Suprapubic skin (tissue), 4 donors: ENCODE results near the gene COPS4. TPM values are rescaled to one million over a fixed set of nuclear protein-coding genes. Genes with fewer than 3 reads are reported as not detected.
"Not testable (repeated sequence)": the region's sequence is repeated elsewhere in the genome, so short reads cannot be mapped to it uniquely, and the experiment has no call there.

Source experiments
- DNase-seq, 2 donors: peaks; one replicate each; pipeline ENCODE4 v3.0.0-alpha.2; 2019; ENCODE audit warnings: low spot score in 2 of 2
- H3K27ac ChIP-seq: fragments of 200-600 bp; sonication (generic); one replicate; pipeline ENCODE4 v1.5.1; 2019
- H3K27me3 ChIP-seq: fragments of 200-600 bp; sonication (generic); one replicate; pipeline ENCODE4 v1.5.1; 2019
- H3K36me3 ChIP-seq: fragments of 200-600 bp; sonication (generic); one replicate; pipeline ENCODE4 v1.5.1; 2019
- H3K4me1 ChIP-seq: fragments of 200-600 bp; sonication (generic); one replicate; pipeline ENCODE4 v1.5.1; 2019
- H3K4me3 ChIP-seq: fragments of 200-600 bp; sonication (generic); one replicate; pipeline ENCODE4 v1.5.1; 2019; ENCODE audit warnings: mild to moderate bottlenecking
- H3K9me3 ChIP-seq: fragments of 200-600 bp; sonication (generic); one replicate; pipeline ENCODE4 v1.5.1; 2019
- CTCF ChIP-seq, 2 donors: fragments of 200-600 bp in 1 of 2; fragments of 450-650 bp in 1 of 2; sonication (generic) in 1 of 2; IDR thresholded peaks; one replicate each; pipeline ENCODE4 v1.5.1; 2016 to 2019; ENCODE audit warnings: antibody characterized with exemption in 2 of 2, mild to moderate bottlenecking in 1 of 2, moderate library complexity in 1 of 2
- EP300 ChIP-seq: sonication (generic); formaldehyde crosslinking; IDR thresholded peaks from one replicate; pipeline ENCODE4 v1.6.1; 2017; ENCODE audit warnings: antibody characterized with exemption
- POLR2A ChIP-seq, 2 donors: fragments of 450-650 bp; IDR thresholded peaks; one replicate each; pipeline ENCODE4 v1.6.1; 2017; ENCODE audit warnings: antibody characterized with exemption in 2 of 2, mild to moderate bottlenecking in 2 of 2, moderate library complexity in 2 of 2
- POLR2AphosphoS5 ChIP-seq, 3 donors: sonication (generic); formaldehyde crosslinking; IDR thresholded peaks; one replicate each; pipeline ENCODE4 v1.6.1; 2017; ENCODE audit warnings: antibody characterized with exemption in 3 of 3
- WGBS: methylation state at CpG from one replicate; pipeline ENCODE4 v1.1.5; 2018; 5-methylcytosine and 5-hydroxymethylcytosine counted together
- total RNA-seq, 4 donors: library from RNA; depleted of rRNA; stranded (reverse); fragments of >200 nt; gene quantifications; one replicate each; pipeline ENCODE4 v1.1.0, GENCODE V29; 2016

Gene COPS4
- total RNA-seq, 4 donors from 2014 or later, result 36.3 to 59.5 (median 39.3) TPM

DNA sequence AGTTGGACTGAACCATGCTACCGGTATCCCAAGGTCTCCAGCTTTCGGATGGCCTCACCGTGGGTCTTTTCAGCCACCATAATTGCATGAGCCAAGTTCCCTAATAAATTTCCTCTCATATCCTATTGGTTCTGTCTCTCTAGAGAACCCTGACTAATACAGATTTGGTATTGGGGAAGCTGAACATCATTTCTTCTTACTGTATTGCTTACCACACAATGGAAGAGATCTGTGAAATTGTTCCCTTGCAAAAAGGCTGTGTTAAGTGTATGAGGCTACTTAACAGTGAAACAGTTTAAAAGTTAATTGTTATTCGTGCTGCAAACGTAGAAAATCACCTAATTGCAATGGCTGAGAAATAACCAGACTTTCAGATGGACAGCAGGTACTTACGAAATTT is 45.6 kb downstream of the COPS4 start:
- 95% methylated on average over 6 of the region's 6 CpGs for WGBS
- Histone ChIP-seq H3K27ac (no peak overlapping the region), H3K9me3 (no peaks in the 10 kb centered on the region), H3K4me1 (peaks cover 2% of the 10 kb centered on the region), H3K36me3 (peaks cover 10% of the 10 kb centered on the region), H3K4me3 (no peak overlapping the region), H3K27me3 (no peaks in the 10 kb centered on the region)
- no peak for DNase-seq
- no peak for TF ChIP-seq CTCF (IDR thresholded peaks at IDR 0.05)
- no peak for TF ChIP-seq POLR2AphosphoS5 (IDR thresholded peaks at IDR 0.05)
- TF ChIP-seq POLR2A (IDR thresholded peaks at IDR 0.05), result no peak
- TF ChIP-seq EP300, result no peak

- no peak for DNase-seq
- Histone ChIP-seq H3K4me1 (no peaks in the 10 kb centered on the region), H3K27ac (no peak overlapping the region), H3K9me3 (no peaks in the 10 kb centered on the region), H3K27me3 (no peaks in the 10 kb centered on the region), H3K4me3 (no peak overlapping the region), H3K36me3 (no peaks in the 10 kb centered on the region)
- 70% methylated on average over 4 of the region's 4 CpGs for WGBS
- TF ChIP-seq CTCF (IDR thresholded peaks at IDR 0.05) (no peak), EP300 (no peak), POLR2AphosphoS5 (IDR thresholded peaks at IDR 0.05) (no peak), POLR2A (IDR thresholded peaks at IDR 0.05) (no peak)
These were observed 47.8 kb downstream of the COPS4 start for GRCh38 chr4:83082777-83083176.

- H3K27ac ChIP-seq, result no peak overlapping the region
- H3K4me3 ChIP-seq, result no peak overlapping the region
- DNase-seq, result no peak
- TF ChIP-seq CTCF (IDR thresholded peaks at IDR 0.05) (no peak), POLR2AphosphoS5 (IDR thresholded peaks at IDR 0.05) (no peak), POLR2A (IDR thresholded peaks at IDR 0.05) (no peak), EP300 (no peak)
- no peaks in the 10 kb centered on the region for H3K9me3 ChIP-seq
- 40% methylated on average over 8 of the region's 11 CpGs for WGBS
- H3K36me3 ChIP-seq, result no peaks in the 10 kb centered on the region
- no peaks in the 10 kb centered on the region for H3K27me3 ChIP-seq
- no peaks in the 10 kb centered on the region for H3K4me1 ChIP-seq
These were observed 49.0 kb downstream of the COPS4 start for GRCh38 chr4:83083925-83084475.

DNA sequence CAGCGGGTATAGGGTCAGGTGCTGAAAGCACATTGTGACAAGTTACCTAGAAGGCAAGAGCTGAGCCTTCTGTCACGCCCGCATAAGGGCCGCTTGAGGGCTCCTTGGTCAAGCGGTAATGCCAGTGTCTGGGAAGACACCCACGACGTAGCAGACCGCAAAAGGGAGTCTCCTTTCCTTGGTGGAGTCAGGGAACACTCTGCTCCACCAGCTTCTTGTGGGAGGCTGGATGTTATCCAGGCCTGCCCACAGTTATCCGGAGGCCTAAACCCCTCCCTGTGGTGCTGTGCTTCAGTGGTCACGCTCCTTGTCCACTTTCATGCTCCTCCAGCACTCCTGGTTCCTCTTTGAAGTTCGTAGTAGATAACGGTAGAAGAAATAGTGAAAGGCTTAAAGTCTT is 50.0 kb downstream of the COPS4 start:
- 68% methylated on average over 12 of the region's 12 CpGs for WGBS
- H3K9me3 ChIP-seq, H3K27me3 ChIP-seq, H3K27ac ChIP-seq, H3K36me3 ChIP-seq, DNase-seq, H3K4me3 ChIP-seq, H3K4me1 ChIP-seq: not testable (repeated sequence)

DNA sequence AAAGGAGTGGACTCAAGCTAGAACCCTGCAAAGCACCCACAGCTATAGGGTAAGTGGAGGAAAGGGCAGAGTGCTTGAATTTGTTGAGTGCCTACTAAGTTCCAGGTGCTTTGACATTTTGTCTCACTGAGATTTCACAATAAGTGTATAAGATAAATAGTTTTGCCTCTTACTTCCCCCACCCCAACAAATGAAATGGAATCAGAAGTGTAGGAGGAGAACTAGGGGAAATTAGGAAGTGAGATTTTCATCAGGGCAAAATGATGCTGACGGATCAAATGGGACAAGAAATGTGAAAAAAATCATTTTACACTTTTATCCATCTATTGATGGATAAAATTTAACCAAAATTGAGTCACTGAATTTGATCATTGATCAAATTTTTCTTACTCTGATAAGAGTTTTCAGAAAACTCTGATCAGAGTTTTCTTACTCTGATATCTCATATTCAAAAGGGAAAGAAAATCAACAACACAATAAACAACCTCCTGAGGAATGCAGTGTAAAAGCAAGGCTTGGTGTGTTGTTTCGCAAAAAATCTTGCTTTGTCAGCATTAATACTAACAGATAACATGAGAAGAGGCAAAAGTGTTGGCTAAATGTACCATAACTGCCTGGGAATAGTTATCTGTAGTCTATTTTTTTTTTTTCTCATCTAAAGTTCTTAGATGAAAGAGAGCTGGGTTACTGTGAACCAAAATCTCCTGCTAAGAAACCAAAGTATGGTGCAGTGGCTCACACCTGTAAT is 54.6 kb downstream of the COPS4 start:
- no peak overlapping the region for H3K4me3 ChIP-seq
- no peak for DNase-seq
- no peak overlapping the region for H3K27ac ChIP-seq
- no peaks in the 10 kb centered on the region for H3K4me1 ChIP-seq
- no peaks in the 10 kb centered on the region for H3K27me3 ChIP-seq
- no peaks in the 10 kb centered on the region for H3K9me3 ChIP-seq
- no peak for TF ChIP-seq POLR2A (IDR thresholded peaks at IDR 0.05)
- 82% methylated on average over 2 of the region's 2 CpGs for WGBS
- H3K36me3 ChIP-seq, result no peaks in the 10 kb centered on the region

DNA sequence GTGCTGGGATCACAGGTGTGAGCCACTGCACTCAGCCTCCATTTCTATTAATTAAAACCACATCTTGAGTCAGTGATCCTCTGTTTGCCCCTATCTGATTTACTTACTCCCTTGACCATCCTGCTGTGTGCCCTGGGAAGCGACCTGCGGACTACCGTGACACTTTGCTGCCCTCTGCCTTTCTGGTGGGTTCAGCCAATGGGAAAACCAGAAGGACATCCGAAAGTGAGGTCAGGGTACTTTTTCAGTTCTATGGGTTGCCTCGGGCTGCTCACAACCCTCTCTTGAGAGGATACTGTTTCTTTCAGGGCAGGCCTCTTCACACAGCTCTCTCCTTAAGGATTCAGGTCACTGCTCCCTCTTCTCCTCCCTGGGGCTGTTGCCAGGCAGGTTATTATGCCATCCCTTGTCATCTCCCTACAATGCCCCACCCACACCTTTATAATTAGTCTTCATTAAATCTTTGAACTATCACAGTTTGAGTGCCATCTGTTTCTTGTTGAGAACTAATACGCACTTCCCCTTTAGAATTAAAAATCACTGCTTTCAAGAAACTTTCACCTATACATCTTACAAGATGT is 58.2 kb downstream of the COPS4 start:
- H3K4me1 ChIP-seq, result no peaks in the 10 kb centered on the region
- no peaks in the 10 kb centered on the region for H3K9me3 ChIP-seq
- WGBS, result 60% methylated on average over 6 of the region's 6 CpGs
- no peak overlapping the region for H3K4me3 ChIP-seq
- DNase-seq, result no peak
- TF ChIP-seq POLR2AphosphoS5 (IDR thresholded peaks at IDR 0.05) (no peak), EP300 (no peak), CTCF (IDR thresholded peaks at IDR 0.05) (no peak)
- no peak overlapping the region for H3K27ac ChIP-seq
- H3K27me3 ChIP-seq, result no peaks in the 10 kb centered on the region
- no peaks in the 10 kb centered on the region for H3K36me3 ChIP-seq
